GM19395 (cell line): ENCODE measurements around the gene GTF3C5.
"Not testable (repeated sequence)": the region's sequence is repeated elsewhere in the genome, so short reads cannot be mapped to it uniquely, and the experiment has no call there.

Experiments
- ATAC-seq: cut with Tn5 transposase; IDR thresholded peaks from one replicate; pipeline ENCODE4 v1.9.1; 2021; ENCODE audit warnings: mild to moderate bottlenecking, moderate library complexity; ENCODE audit not compliant: unreplicated experiment

The GTF3C5 gene

GRCh38 chr9:133030317-133031129 is at the start of gene GTF3C5:
Gene GTF3C5, plus strand, starts transcription at chr9:133030997. Its CDS starts 15 bp downstream, at chr9:133031012.
- peak; percentile 96 for ATAC-seq

- no peak for ATAC-seq
Measured at GRCh38 chr9:132982458-132982857, 48.3 kb upstream of the GTF3C5 start.

- ATAC-seq, result no peak
Measured at GRCh38 chr9:132983491-132984201, 47.2 kb upstream of the GTF3C5 start.

- no peak for ATAC-seq
Measured at GRCh38 chr9:132984202-132985070, 46.4 kb upstream of the GTF3C5 start.

- ATAC-seq, result no peak
Measured at GRCh38 chr9:132985071-132985350, 45.8 kb upstream of the GTF3C5 start.

- ATAC-seq, result no peak
Measured at GRCh38 chr9:132985489-132985888, 45.3 kb upstream of the GTF3C5 start.

GRCh38 chr9:132986114-132986513 is 44.7 kb upstream of the GTF3C5 start:
- no peak for ATAC-seq

- ATAC-seq, result no peak
Measured at GRCh38 chr9:132986640-132987620, 43.9 kb upstream of the GTF3C5 start.

- ATAC-seq, result no peak
Measured at GRCh38 chr9:132988244-132989013, 42.4 kb upstream of the GTF3C5 start.

GRCh38 chr9:132989014-132989310 is 41.8 kb upstream of the GTF3C5 start:
- no peak for ATAC-seq

- no peak for ATAC-seq
Measured at GRCh38 chr9:132989414-132989996, 41.3 kb upstream of the GTF3C5 start.

- not testable (repeated sequence) for ATAC-seq
Measured at GRCh38 chr9:132989998-132990557, 40.7 kb upstream of the GTF3C5 start.

- ATAC-seq, result no peak
Measured at GRCh38 chr9:132990781-132991180, 40.0 kb upstream of the GTF3C5 start.

GRCh38 chr9:132991351-132992300 is 39.2 kb upstream of the GTF3C5 start:
- ATAC-seq, result no peak

- no peak for ATAC-seq
Measured at GRCh38 chr9:132993511-132993939, 37.3 kb upstream of the GTF3C5 start.

GRCh38 chr9:132994410-132995120 is 36.2 kb upstream of the GTF3C5 start:
- ATAC-seq, result no peak

GRCh38 chr9:132995121-132995420 is 35.7 kb upstream of the GTF3C5 start:
- no peak for ATAC-seq
